Measurements from ENCODE around the gene FAM53B.
A peak's percentile ranks its signal among the peaks of the same experiment; 100 is the strongest.

FAM53B gene

DNA sequence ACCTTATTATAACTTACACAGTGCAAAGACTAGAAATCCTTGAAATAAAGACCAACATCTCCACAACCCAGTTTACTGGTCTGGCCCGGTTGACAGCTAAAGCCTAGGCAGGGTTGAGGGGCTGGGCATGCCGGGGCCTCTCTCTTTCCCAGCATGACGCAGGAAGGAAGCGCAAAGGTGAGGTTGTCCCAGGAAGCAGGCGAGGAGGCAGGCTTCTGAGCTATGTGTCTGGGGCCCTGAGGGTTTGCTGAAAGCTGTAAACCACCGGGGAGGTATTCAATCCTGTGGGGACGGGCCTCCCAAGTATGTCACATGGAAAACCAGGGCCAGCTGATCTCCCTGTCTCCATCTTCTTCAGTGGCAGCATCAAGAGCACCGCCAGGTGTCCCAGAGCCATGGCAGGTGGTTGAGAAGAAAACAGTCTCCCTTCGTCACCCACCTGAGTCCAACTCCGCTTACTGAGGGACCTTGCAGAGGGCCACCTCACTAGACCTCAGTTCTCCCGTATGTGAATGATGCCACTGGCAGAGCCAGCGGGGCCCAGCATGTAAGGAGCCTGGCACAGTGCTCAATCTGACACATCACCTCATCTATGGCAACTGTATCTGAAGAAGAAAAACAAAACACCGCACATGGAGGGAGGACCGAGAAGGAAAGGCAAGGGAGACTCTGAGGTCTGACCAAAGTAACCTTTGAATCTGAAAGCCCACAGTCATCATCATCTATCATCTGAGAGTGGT, 49.5 kb downstream of the FAM53B start:
- peak in 1 of 3 experiments; percentile 31 for DNase-seq

GRCh38 chr10:124693801-124694416, 50.3 kb downstream of the FAM53B start:
- peak; percentile 58 to 74 (median 74) for DNase-seq

DNA sequence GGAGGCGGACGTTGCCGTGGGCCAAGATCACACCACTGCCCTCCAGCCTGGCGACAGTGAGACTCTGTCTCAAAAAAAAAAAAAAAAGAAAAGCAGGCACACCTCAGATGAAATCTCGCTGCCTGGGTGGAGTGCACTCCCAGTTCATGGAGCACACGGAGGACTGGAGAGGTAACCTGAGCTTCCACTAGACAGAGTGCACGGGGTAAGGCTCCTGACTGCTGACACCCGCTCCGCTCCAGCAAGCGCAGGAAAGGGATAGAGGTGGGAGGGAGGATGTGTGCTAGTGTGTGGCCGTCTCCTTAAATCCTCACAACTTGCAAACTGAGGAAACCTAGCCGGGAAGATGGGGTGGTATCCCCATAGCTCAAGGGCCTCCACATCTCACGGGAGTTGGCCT, 50.8 kb downstream of the FAM53B start:
- DNase-seq, result peak; percentile 58 to 85 (median 74)

DNA sequence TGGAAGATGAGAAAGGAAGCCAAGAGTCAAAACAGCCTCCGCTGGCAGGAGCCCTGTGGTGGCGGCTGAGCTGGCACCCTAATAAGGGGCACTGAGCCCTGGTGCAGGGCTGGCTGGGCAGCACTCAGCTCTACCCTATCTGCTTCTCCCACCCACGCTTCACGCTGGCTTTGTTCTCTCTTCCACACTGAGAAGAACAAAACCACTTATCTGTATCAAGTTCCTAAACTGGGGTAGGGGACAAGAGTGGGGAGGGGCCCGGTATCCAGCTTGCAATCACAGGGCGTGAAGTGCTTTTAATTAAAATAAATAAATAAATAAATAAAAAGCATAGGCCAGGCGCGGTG, 52.1 kb downstream of the FAM53B start:
- DNase-seq, result no peak

DNA sequence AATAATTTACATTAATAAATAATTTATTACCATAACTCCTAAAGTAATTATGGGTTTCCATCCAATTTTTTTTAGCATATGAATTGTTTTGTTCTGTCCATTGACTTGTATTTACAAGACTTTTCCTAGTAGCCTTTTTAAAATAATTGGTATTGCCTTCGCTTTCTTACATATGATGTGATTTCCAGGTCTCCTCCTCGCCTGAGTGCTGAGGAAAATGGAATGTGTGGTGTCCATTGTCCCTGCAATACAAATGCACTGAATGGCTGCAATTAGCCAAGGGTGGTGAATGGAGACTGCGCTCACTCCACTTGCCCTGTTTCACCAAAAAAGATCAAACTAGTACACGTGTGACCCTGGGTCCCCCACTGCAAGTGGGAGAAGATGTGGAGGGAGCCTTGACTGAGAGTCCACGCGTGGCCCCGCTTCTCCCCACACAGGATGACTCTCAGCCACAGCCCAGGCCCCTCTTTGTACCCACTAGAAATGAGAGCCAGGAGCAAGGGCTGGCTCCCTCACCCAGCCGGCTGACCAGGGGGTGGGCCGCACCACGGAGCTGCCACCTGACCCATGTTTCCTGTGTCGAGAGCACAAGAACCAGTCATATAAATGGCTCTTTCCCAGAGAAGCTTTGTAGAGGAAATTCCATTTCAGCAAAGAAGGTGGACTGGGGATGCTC, 52.6 kb downstream of the FAM53B start:
- DNase-seq, result peak in 2 of 3 experiments; percentile 48 to 84

DNA sequence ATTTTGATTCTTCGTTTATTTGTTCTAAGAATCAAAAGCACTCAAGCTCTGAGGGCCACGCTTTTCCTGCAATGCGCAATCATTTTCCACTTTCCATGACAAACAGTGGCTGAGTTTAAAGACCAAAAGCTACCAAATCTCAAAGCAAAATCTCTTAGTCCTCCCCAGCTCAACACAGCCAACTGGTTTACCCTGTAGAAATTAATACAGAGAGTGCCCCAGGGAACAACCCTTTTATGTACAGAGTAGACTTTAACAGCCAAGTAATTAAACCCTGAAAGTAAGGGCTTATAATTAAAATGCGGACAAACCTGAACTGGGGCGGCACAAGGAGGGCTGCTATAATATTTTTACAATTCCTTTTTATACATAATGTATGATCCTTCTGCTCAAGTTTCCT, 53.2 kb downstream of the FAM53B start:
- peak; percentile 8 to 92 (median 65) for DNase-seq

DNA sequence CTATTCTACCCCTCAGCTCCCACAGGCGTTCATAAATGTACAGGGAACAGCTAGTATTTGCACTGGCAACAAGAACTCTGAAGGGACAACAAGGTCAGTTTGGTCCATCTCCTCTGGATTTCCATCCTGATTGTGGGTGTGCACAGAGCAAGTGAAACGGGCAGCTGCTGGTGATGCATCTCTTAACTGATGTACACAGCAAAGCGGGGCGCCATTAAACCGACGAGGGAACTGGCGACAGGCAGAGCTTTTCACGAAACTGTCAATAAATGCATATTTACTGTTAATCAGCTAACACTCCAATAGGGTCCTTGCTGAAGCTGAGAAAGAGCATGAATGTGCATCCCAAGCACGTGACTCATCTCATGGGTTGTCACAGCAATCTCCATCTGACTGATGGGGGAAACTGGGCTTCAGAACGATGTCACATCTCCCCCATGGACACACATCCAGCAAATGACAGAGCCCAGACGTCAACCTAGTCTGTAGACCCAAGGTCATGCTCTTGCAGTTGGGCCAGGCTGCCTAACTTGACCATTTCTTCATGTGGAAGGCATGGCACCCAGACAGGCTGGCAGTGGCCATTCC, 54.2 kb downstream of the FAM53B start:
- DNase-seq, result no peak

DNA sequence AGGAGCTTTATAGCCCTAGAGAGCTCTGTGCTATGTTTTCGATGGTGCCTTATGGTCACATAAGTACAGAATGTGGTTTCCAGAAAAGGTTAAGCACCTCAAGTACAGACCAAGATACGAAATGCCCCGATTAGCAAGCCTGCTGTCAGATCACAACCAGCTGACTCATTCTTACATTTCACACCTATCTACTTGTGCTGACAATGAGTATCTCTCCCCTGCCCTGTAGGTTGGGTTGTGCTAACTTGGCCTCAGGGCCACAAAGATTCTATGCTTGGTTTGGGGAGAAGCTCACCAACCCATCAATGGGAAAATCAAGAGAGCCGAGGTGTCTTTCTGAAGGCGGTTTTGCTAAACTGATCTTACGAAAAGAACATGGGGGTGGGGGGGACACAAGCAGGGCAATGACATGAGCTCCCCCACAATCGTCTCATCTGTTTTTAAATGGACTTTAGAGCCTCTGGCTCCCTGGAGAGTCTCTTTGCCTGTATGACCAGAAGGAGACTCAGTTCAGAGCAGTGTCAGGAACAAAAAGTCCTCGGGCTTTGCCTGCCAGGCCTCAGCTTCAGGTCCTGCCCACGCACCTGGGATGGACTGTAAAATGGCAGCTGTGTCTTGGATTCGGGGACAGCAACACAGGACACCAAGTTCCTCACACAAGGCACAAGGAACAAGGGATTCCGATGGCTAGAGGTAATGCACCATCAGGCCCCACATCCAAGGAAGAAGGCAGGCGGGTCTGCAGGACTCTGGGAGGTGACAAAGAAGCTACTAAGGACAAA, 55.1 kb downstream of the FAM53B start:
- DNase-seq, result no peak

- DNase-seq, result no peak
Measured at GRCh38 chr10:124688386-124688785, 55.8 kb downstream of the FAM53B start.

DNA sequence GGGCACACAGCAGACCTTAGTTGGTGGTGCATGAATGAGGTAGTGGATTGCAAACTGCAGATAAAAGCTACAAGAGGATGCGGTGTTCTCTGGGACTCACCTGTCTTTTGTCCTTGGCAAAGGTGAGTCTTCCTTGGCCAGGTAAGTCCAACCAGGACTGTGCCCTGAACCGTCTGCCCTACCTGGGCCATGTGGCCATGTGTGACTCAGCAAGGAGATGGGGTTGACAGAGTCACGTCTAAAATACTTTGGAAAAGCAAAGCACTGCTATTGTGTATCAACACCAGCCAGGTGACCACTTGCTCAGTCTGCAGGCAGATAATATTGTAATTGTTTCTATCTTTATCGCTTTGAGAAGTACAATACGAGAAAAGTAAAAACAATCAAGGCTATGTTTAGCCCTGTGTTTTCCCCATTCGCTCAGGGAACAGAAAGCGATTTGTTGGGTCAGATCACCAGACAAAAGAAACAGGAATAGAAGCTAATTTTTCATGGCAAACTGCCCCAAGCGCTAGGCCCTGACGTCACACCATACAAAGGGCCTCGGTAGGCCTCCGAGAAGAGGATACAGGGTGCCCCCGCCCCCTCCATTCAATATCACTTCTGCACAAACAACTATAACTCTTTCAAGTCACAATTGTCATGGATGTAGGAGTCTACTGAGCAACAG, 57.3 kb downstream of the FAM53B start:
- no peak for DNase-seq

DNA sequence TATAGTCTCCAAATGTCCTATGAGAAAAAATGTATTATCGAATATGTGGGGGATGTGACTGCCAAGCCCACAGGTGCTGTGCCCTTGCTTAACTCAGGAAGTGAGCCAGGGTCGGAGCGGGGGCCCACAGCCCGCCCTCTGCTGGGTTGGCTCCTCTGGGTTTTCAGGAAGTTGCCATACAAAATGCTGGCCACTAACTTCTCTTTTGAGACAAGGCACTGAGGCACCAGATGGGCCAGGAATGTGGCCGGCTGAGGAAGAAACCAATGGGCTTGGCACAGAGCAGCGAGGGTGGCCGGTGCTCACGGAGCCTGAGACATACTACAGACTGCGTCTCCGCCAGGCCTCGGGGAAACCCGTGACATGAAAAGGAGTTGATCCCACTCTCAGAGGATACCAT, 58.9 kb downstream of the FAM53B start:
- no peak for DNase-seq

GRCh38 chr10:124683814-124684213, 60.4 kb downstream of the FAM53B start:
- DNase-seq, result peak in 1 of 3 experiments; percentile 3

DNA sequence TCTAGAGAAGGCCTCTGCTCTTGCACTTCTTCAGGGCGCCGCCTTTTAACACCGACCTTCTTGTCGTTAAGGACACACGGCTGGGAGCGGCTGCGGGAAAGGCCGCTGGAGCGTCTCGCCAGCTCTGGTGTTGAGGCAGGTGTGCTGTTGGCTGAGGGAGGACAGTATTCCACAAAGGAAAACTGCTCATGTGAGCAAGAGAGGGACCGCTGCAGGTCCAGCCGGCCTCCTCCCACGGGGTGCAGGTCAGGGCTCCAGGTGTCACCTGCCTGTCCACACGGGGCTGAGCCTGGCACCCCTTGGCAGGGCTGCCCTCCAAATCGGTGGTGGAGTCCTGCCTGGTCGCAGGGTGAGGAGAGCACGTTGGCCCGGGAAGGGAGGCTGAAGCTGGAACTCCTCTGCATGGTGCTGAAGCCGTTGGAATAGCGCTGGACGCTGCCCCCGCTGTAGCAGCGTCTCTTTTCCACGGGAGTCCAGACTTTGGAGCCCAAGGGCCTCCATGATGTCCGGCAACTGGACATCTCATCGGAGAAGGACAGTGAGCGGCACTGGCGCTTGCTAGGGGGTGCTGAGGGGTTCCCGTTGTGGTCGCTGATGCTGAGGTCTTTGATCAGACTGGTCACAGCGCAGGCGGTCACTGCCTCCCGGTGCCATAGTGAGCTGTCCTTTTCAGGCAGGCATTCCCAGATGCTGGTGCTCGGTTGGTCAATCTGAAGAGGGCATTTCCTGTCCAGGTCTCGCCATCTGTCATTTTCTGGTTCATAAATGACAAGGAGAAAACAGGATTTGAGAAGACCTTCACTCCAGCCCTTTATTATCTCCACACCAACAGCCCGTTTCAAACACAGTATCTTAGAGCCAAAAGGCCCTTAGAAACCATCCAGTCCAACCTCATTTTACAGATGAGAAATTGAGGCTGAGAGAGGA, 62.3 kb downstream of the FAM53B start:
- DNase-seq, result no peak

- DNase-seq, result no peak
Measured at GRCh38 chr10:124681091-124681490, 63.1 kb downstream of the FAM53B start.

- no peak for DNase-seq
Measured at GRCh38 chr10:124680675-124681074, 63.5 kb downstream of the FAM53B start.

DNA sequence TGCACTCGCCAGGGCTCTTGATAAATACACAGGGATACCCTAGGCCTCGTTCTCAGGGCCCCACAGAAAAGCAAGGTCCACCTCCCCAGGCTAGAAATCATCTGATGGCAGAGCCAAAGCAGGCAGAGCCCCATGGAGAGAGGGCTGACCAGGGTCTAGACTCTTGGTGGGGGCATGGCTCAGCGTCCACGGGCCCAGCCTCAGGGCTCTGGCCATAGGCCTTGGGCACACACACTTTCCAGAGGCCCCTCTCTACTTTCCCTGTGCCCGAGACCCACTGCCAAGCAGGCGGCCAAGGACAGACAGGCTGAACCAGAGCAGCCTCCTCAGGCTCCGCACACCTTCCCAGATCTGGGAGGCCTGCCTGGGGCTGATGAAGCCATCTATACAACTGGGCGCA, 64.8 kb downstream of the FAM53B start:
- DNase-seq, result no peak

- no peak for DNase-seq
Measured at GRCh38 chr10:124678557-124679240, 65.5 kb downstream of the FAM53B start.

DNA sequence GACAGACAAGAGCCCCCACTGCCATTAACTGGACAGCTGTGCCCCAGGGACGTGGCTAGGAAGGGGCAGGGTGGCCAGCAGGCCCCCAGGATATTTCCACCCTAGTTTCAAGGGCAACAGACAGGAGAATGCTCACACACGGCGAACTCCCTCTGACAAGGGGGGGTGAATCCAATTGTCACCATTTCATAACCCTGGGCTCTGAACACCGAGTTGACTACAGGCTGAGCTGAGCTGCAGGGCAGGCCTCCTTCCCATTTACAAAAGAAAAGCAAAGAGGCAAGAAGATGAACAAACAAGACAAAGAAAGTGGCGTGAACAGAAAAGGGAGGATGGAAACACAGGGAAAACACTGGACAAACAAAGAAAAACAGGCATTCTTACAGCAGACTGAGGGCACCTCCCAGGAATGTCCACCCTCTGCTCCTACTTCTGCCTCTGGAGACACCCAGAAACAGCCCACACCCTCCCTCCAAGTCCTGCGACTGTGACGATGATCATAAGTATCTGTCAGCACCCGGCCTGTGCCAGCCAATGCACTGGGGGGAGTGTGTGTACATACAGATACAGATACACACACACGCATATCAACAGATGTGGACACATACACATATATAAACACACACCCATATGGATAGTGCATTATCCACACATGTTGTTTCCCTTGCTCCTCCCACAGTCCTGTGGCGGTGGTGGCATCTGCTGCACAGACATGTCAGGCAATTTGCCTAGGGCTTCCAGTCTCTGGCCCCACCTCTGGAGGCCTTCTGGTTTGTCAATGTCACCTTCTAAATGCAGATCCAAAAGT, 66.2 kb downstream of the FAM53B start:
- DNase-seq, result no peak

DNA sequence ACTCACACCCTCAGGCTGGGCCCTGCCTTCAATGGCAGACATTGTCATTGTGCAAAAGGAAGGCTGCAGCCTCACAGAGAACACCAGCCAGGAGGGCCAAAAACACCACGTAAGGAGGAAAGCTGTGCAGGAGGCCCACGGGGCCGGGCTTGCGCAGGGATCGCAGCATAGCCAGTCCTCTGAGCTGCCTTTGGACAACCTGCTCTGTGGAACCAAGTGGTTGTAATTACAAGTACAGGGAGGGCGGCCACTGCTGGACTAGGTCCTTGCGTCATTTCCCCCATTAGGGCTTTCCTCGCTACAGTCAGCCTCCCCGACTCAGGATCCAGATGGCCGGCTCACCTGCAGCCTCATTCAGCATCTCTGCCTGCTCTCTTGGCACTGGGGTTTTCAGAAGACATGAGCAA, 66.9 kb downstream of the FAM53B start:
- no peak for DNase-seq
